HG03571 (cell line): ENCODE data around the gene KCNH5.

Source experiments
- ATAC-seq: cut with Tn5 transposase; IDR thresholded peaks from one replicate; pipeline ENCODE4 v1.9.1; 2021; ENCODE audit not compliant: unreplicated experiment

The KCNH5 gene

GRCh38 chr14:62682208-62682607 is 363.1 kb downstream of the KCNH5 start:
- no peak for ATAC-seq

GRCh38 chr14:62674563-62675237 is 370.6 kb downstream of the KCNH5 start:
- ATAC-seq = no peak

GRCh38 chr14:62673014-62673755 is 372.1 kb downstream of the KCNH5 start:
- ATAC-seq = no peak

GRCh38 chr14:62670526-62670925 is 374.7 kb downstream of the KCNH5 start:
- ATAC-seq = no peak

- ATAC-seq = no peak
Observed at GRCh38 chr14:62667421-62667914, 377.8 kb downstream of the KCNH5 start.

- no peak for ATAC-seq
Observed at GRCh38 chr14:62665286-62665685, 380.0 kb downstream of the KCNH5 start.

- ATAC-seq = no peak
Observed at GRCh38 chr14:62663456-62663821, 381.8 kb downstream of the KCNH5 start.

- no peak for ATAC-seq
Observed at GRCh38 chr14:62662811-62663455, 382.3 kb downstream of the KCNH5 start.

GRCh38 chr14:62661818-62662217 is 383.4 kb downstream of the KCNH5 start:
- ATAC-seq = no peak

- no peak for ATAC-seq
Observed at GRCh38 chr14:62658631-62659030, 386.6 kb downstream of the KCNH5 start.

GRCh38 chr14:62657376-62657775 is 387.9 kb downstream of the KCNH5 start:
- no peak for ATAC-seq

- ATAC-seq = no peak
Observed at GRCh38 chr14:62655166-62655565, 390.1 kb downstream of the KCNH5 start.

- ATAC-seq = no peak
Observed at GRCh38 chr14:62654641-62655040, 390.6 kb downstream of the KCNH5 start.
